ENCODE data around the gene SLC25A26.

GRCh38 chr3:66317750-66318376 lies 97.1 kb downstream of the SLC25A26 start:
- TF ChIP-seq POLR2AphosphoS5 (IDR thresholded peaks at IDR 0.05; ENCODE audit: borderline replicate concordance, low read depth, low read length) (no peak), EZH2 (IDR thresholded peaks at IDR 0.05) (no peak)
